Liver (tissue), 9 donors: ENCODE data around the gene PGS1. TPM values are rescaled to one million over a fixed set of nuclear protein-coding genes. Genes with fewer than 3 reads are reported as not detected.

Source experiments
- DNase-seq: peaks from one replicate; pipeline ENCODE4 v3.0.0-alpha.2; 2017; ENCODE audit warnings: low spot score
- H3K27ac ChIP-seq, 2 donors: one replicate each; pipeline ENCODE4 v1.7.0; 2013; ENCODE audit warnings: inconsistent platforms in 2 of 2, low read length in 2 of 2, control low read depth in 1 of 2, low read depth in 1 of 2, mild to moderate bottlenecking in 1 of 2
- H3K27me3 ChIP-seq, 4 donors: one replicate each; pipeline versions ENCODE4 v1.6.1 to v1.7.0; 2013; ENCODE audit warnings: low read length in 3 of 4, inconsistent platforms in 1 of 4, mild to moderate bottlenecking in 1 of 4, moderate library complexity in 1 of 4; ENCODE audit not compliant: control insufficient read depth in 4 of 4, insufficient read depth in 4 of 4
- H3K36me3 ChIP-seq, 4 donors: one replicate each; pipeline versions ENCODE4 v1.6.1 to v1.7.0; 2013; ENCODE audit warnings: low read length in 3 of 4, mild to moderate bottlenecking in 3 of 4, low read depth in 1 of 4, moderate library complexity in 1 of 4; ENCODE audit not compliant: control insufficient read depth in 4 of 4, insufficient read depth in 3 of 4
- H3K4me1 ChIP-seq, 4 donors: one replicate each; pipeline versions ENCODE4 v1.6.1 to v1.7.0; 2013; ENCODE audit warnings: low read length in 3 of 4, mild to moderate bottlenecking in 3 of 4, moderate library complexity in 1 of 4; ENCODE audit not compliant: control insufficient read depth in 4 of 4, insufficient read depth in 4 of 4
- H3K4me3 ChIP-seq, 3 donors: one replicate each; pipeline versions ENCODE4 v1.6.1 to v1.7.0; 2013; ENCODE audit warnings: low read length in 3 of 3, control low read depth in 1 of 3, low read depth in 1 of 3, mild to moderate bottlenecking in 1 of 3
- H3K9ac ChIP-seq, 2 donors: one replicate each; pipeline ENCODE4 v1.7.0; 2013; ENCODE audit warnings: low read length in 2 of 2, mild to moderate bottlenecking in 2 of 2, moderate library complexity in 2 of 2, control low read depth in 1 of 2, low read depth in 1 of 2
- H3K9me3 ChIP-seq, 4 donors: one replicate each; pipeline versions ENCODE4 v1.6.1 to v1.7.0; 2013; ENCODE audit warnings: low read length in 3 of 4; ENCODE audit not compliant: control insufficient read depth in 4 of 4
- ATF3 ChIP-seq: IDR thresholded peaks from 2 replicates; pipeline ENCODE4 v1.6.1; 2016; ENCODE audit warnings: antibody characterized with exemption
- CTCF ChIP-seq: fragments of 150-350 bp; IDR thresholded peaks from 2 replicates; pipeline ENCODE4 v1.5.1; 2017; ENCODE audit warnings: improper control_type of control experiment, low read depth, low read length; ENCODE audit not compliant: missing input control
- EGR1 ChIP-seq, 2 donors: IDR thresholded peaks; 2 replicates each; pipeline ENCODE4 v1.6.1; 2016 to 2018; ENCODE audit warnings: antibody characterized with exemption in 2 of 2, low read depth in 2 of 2
- FOXA1 ChIP-seq: IDR thresholded peaks from 2 replicates; pipeline ENCODE4 v1.6.1; 2016; ENCODE audit warnings: antibody characterized with exemption
- FOXA2 ChIP-seq: IDR thresholded peaks from 2 replicates; pipeline ENCODE4 v1.6.1; 2016; ENCODE audit warnings: antibody characterized with exemption
- GABPA ChIP-seq, 2 donors: IDR thresholded peaks in 1 of 2; conservative IDR thresholded peaks in 1 of 2; 2 replicates each; pipeline ENCODE4 v1.6.1; 2016; ENCODE audit warnings: antibody characterized with exemption in 2 of 2, mild to moderate bottlenecking in 1 of 2, moderate library complexity in 1 of 2
- HNF4A ChIP-seq, 2 donors: conservative IDR thresholded peaks; 2 replicates each; pipeline ENCODE4 v1.6.1; 2016; ENCODE audit warnings: antibody characterized with exemption in 2 of 2, mild to moderate bottlenecking in 2 of 2
- HNF4G ChIP-seq: IDR thresholded peaks from 2 replicates; pipeline ENCODE4 v1.6.1; 2016; ENCODE audit warnings: antibody characterized with exemption
- JUND ChIP-seq, 2 donors: IDR thresholded peaks; 2 replicates each; pipeline ENCODE4 v1.6.1; 2016; ENCODE audit warnings: antibody characterized with exemption in 2 of 2
- MAX ChIP-seq: IDR thresholded peaks from 2 replicates; pipeline ENCODE4 v1.6.1; 2016; ENCODE audit warnings: antibody characterized with exemption
- NR2F2 ChIP-seq: IDR thresholded peaks from 2 replicates; pipeline ENCODE4 v1.6.1; 2016; ENCODE audit warnings: antibody characterized with exemption
- RAD21 ChIP-seq, 2 donors: IDR thresholded peaks; 2 replicates each; pipeline ENCODE4 v1.6.1; 2016; ENCODE audit warnings: antibody characterized with exemption in 2 of 2, mild to moderate bottlenecking in 2 of 2
- REST ChIP-seq: IDR thresholded peaks from 2 replicates; pipeline ENCODE4 v1.6.1; 2016; ENCODE audit warnings: antibody characterized with exemption, mild to moderate bottlenecking
- RXRA ChIP-seq, 2 donors: IDR thresholded peaks; 2 replicates each; pipeline ENCODE4 v1.6.1; 2017 to 2018; ENCODE audit warnings: antibody characterized with exemption in 2 of 2, mild to moderate bottlenecking in 1 of 2
- TAF1 ChIP-seq: conservative IDR thresholded peaks from 2 replicates; pipeline ENCODE4 v1.6.1; 2016; ENCODE audit warnings: antibody characterized with exemption, mild to moderate bottlenecking
- YY1 ChIP-seq: IDR thresholded peaks from 2 replicates; pipeline ENCODE4 v1.6.1; 2016; ENCODE audit warnings: antibody characterized with exemption, mild to moderate bottlenecking
- ZBTB33 ChIP-seq: IDR thresholded peaks from 2 replicates; pipeline ENCODE4 v1.6.1; 2016; ENCODE audit warnings: antibody characterized with exemption
- WGBS: extraction: QIAGEN DNeasy Blood & Tissue Kit; methylation state at CpG from one replicate; pipeline ENCODE4 v1.1.7; 2013; 5-methylcytosine and 5-hydroxymethylcytosine counted together
- polyA plus RNA-seq, 2 donors: library from polyadenylated mRNA; stranded (reverse) in 1 of 2; unstranded in 1 of 2; fragments of 200-250 nt in 1 of 2; fragments of >200 nt in 1 of 2; fragmentation: Nextera tagmentation in 1 of 2; extraction: Ambion mirVana in 1 of 2; gene quantifications; one replicate each; pipeline versions ENCODE4 v1.2.1 to v1.2.3, GENCODE V29; 2013 to 2015
- total RNA-seq, 2 donors: library from RNA; depleted of rRNA; stranded (reverse); fragments of >200 nt; gene quantifications; one replicate each; pipeline ENCODE4 v1.2.3, GENCODE V29; 2014
- donor health status: healthy.
- donor health status: healthy.
- donor health status: healthy.
- donor health status: healthy.
- donor health status: healthy.

PGS1 gene
- total and polyA plus RNA-seq, 4 donors: 8.1 to 24.1 (median 12.2) TPM

GRCh38 chr17:78332991-78333390, 45.5 kb upstream of the PGS1 start:
- TF ChIP-seq GABPA (IDR thresholded peaks at IDR 0.05 in 1 of 2, conservative IDR thresholded peaks at IDR 0.05 in 1 of 2): no peak
- TF ChIP-seq JUND (IDR thresholded peaks at IDR 0.05): no peak
- no peak for TF ChIP-seq NR2F2
- TF ChIP-seq FOXA2: no peak
- no peak for TF ChIP-seq EGR1 (IDR thresholded peaks at IDR 0.05; ENCODE audit: low read depth in 2 of 2)
- TF ChIP-seq ATF3: no peak
- no peak for TF ChIP-seq MAX
- TF ChIP-seq ZBTB33: no peak
- no peak for TF ChIP-seq HNF4G
- TF ChIP-seq RAD21 (IDR thresholded peaks at IDR 0.05): no peak
- TF ChIP-seq REST: no peak
- no peak for TF ChIP-seq TAF1
- no peak for TF ChIP-seq HNF4A (conservative IDR thresholded peaks at IDR 0.05)
- Histone ChIP-seq H3K27me3 (no peaks in the 10 kb centered on the region), H3K27ac (no peak overlapping the region), H3K36me3 (no peaks in the 10 kb centered on the region), H3K4me3 (no peak overlapping the region), H3K9me3 (no peaks in the 10 kb centered on the region), H3K4me1 (peaks cover 0 to 3% (median 0%) of the 10 kb centered on the region in 4 donors), H3K9ac (no peak overlapping the region)
- DNase-seq: no peak
- WGBS: 66% methylated on average over 4 of the region's 4 CpGs

GRCh38 chr17:78335209-78335608, 43.2 kb upstream of the PGS1 start:
- WGBS: 92% methylated on average over 11 of the region's 11 CpGs
- Histone ChIP-seq H3K4me3 (no peak overlapping the region), H3K36me3 (no peaks in the 10 kb centered on the region), H3K9me3 (no peaks in the 10 kb centered on the region), H3K4me1 (no peaks in the 10 kb centered on the region), H3K27me3 (no peaks in the 10 kb centered on the region), H3K27ac (no peak overlapping the region), H3K9ac (no peak overlapping the region)
- TF ChIP-seq GABPA (IDR thresholded peaks at IDR 0.05 in 1 of 2, conservative IDR thresholded peaks at IDR 0.05 in 1 of 2): no peak
- TF ChIP-seq YY1: no peak
- no peak for TF ChIP-seq JUND (IDR thresholded peaks at IDR 0.05)
- TF ChIP-seq REST: no peak
- no peak for TF ChIP-seq RAD21 (IDR thresholded peaks at IDR 0.05)
- no peak for TF ChIP-seq FOXA2
- TF ChIP-seq ZBTB33: no peak
- no peak for TF ChIP-seq FOXA1
- no peak for TF ChIP-seq CTCF
- no peak for TF ChIP-seq HNF4A (conservative IDR thresholded peaks at IDR 0.05)
- no peak for TF ChIP-seq RXRA (IDR thresholded peaks at IDR 0.05)
- no peak for TF ChIP-seq NR2F2
- no peak for TF ChIP-seq EGR1 (IDR thresholded peaks at IDR 0.05; ENCODE audit: low read depth in 2 of 2)
- TF ChIP-seq ATF3: no peak
- TF ChIP-seq HNF4G: no peak
- no peak for DNase-seq
